GM12878 (cell line): ENCODE measurements around the gene TPCN2. TPM values are rescaled to one million over a fixed set of nuclear protein-coding genes. Genes with fewer than 3 reads are reported as not detected.

Source experiments
- ATAC-seq: fragments of 200-7000 bp; cut with Tn5 transposase; 3 replicates; pipeline ENCODE4 v1.9.1; 2020; ENCODE audit warnings: mild to moderate bottlenecking, moderate library complexity
- BruUV-seq: library from RNA; stranded (reverse); fragments of 400-500 nt; replicated peaks from 2 replicates; lab custom pipeline; 2021; lab: Mats Ljungman, UMichigan
- CTCF ChIA-PET: fragments of 300-600 bp; sonication (Branson Sonifier 250); formaldehyde crosslinking; extraction: SDS; loops from one replicate; lab custom pipeline; 2021; ENCODE audit warnings: inconsistent platforms; lab: Yijun Ruan, JAX
- POLR2A ChIA-PET: fragments of 350-600 bp; formaldehyde crosslinking; extraction: SDS; loops from one replicate; lab custom pipeline; 2021; ENCODE audit warnings: inconsistent platforms; lab: Charles Lee
- RAD21 ChIA-PET: fragments of 300-600 bp; sonication (Branson Sonifier 250); formaldehyde crosslinking; loops from one replicate; lab custom pipeline; 2023; ENCODE audit warnings: antibody characterized with exemption; ENCODE audit not compliant: unreplicated experiment; lab: Charles Lee
- SMC1A ChIA-PET: fragments of 300-600 bp; sonication (Branson Sonifier 250); formaldehyde crosslinking; loops from one replicate; lab custom pipeline; 2023; ENCODE audit not compliant: unreplicated experiment, uncharacterized antibody; lab: Charles Lee
- DNase-seq: peaks from one replicate; pipeline ENCODE4 v3.0.0-alpha.2; 2011; ENCODE audit warnings: low read depth, low spot score
- FAIRE-seq: peaks from 3 replicates; lab custom pipeline; 2011; peaks lifted over from hg19 to GRCh38; lab: Jason Lieb, UNC
- H2AFZ ChIP-seq: 2 replicates; pipeline ENCODE4 v1.6.0; 2011; ENCODE audit warnings: low read depth, low read length, control low read depth; ENCODE audit not compliant: control insufficient read depth
- H3K27ac ChIP-seq: 2 replicates; pipeline ENCODE4 v1.5.1; 2011; ENCODE audit warnings: control low read depth; ENCODE audit not compliant: control insufficient read depth, insufficient read depth
- H3K27me3 ChIP-seq, 2 experiments: replicated peaks in 1 of 2; 2 replicates each; pipeline versions ENCODE4 v1.6.0 to v1.6.1; 2011; ENCODE audit warnings: low read length in 1 of 2; ENCODE audit not compliant: control insufficient read depth in 2 of 2, insufficient read depth in 2 of 2
- H3K36me3 ChIP-seq, 2 experiments: 2 replicates each; pipeline ENCODE4 v1.5.1; 2011; ENCODE audit warnings: low read length in 1 of 2; ENCODE audit not compliant: control insufficient read depth in 2 of 2, insufficient read depth in 2 of 2
- H3K4me1 ChIP-seq: 2 replicates; pipeline ENCODE4 v1.6.1; 2011; ENCODE audit warnings: mild to moderate bottlenecking, low read length, moderate library complexity, mixed read lengths; ENCODE audit not compliant: control insufficient read depth, insufficient read depth
- H3K4me2 ChIP-seq: 2 replicates; pipeline ENCODE4 v1.6.0; 2011; ENCODE audit warnings: control low read depth; ENCODE audit not compliant: control insufficient read depth, insufficient read depth
- H3K4me3 ChIP-seq: fragments of 200-600 bp; sonication (generic); 2 replicates; pipeline ENCODE4 v1.5.1; 2016
- H3K79me2 ChIP-seq: 2 replicates; pipeline ENCODE4 v1.6.0; 2011; ENCODE audit warnings: low read length; ENCODE audit not compliant: control insufficient read depth, insufficient read depth
- H3K9ac ChIP-seq: 2 replicates; pipeline ENCODE4 v1.8.0; 2011; ENCODE audit warnings: low read length, control low read depth, mixed read lengths; ENCODE audit not compliant: control insufficient read depth, insufficient read depth
- H3K9me3 ChIP-seq: replicated peaks from 3 replicates; pipeline ENCODE4 v1.5.1; 2011; ENCODE audit warnings: mild to moderate bottlenecking, low read length; ENCODE audit not compliant: control insufficient read depth, insufficient read depth
- H4K20me1 ChIP-seq: 2 replicates; pipeline ENCODE4 v1.6.0; 2011; ENCODE audit not compliant: control insufficient read depth, insufficient read depth
- ATF7 ChIP-seq: fragments of 450-650 bp; IDR thresholded peaks from 2 replicates; pipeline ENCODE4 v1.6.1; 2016; ENCODE audit warnings: low read depth, mild to moderate bottlenecking
- E2F8 ChIP-seq: fragments of 450-650 bp; IDR thresholded peaks from 2 replicates; pipeline ENCODE4 v1.6.1; 2018; ENCODE audit warnings: mild to moderate bottlenecking, low read depth, moderate library complexity; ENCODE audit not compliant: partially characterized antibody
- RELA ChIP-seq: fragments of 450-650 bp; IDR thresholded peaks from 2 replicates; pipeline ENCODE4 v1.8.0; 2014; ENCODE audit warnings: borderline replicate concordance; ENCODE audit not compliant: partially characterized antibody
- ZBTB11 ChIP-seq: fragments of 450-650 bp; formaldehyde crosslinking; IDR thresholded peaks from 2 replicates; pipeline ENCODE4 v1.5.0; 2022; ENCODE audit warnings: mild to moderate bottlenecking, missing genetic modification characterization
- WGBS: methylation state at CpG from one replicate; pipeline ENCODE4 v1.1.6; 2016; ENCODE audit warnings: low lambda C conversion rate; ENCODE audit not compliant: insufficient replicate concordance, insufficient coverage; ENCODE audit errors: missing lambda C conversion rate; 5-methylcytosine and 5-hydroxymethylcytosine counted together
- in situ Hi-C: fragments of 300-500 bp; cut with MboI; formaldehyde crosslinking; loops from 9 replicates; pipeline ENCODE4 v1.14.3; 2018; ENCODE audit warnings: mixed read lengths
- intact Hi-C: fragments of 100-400 bp; cut with micrococcal nuclease; formaldehyde crosslinking; loops from one replicate; pipeline ENCODE4 v1.14.2; 2022; ENCODE audit not compliant: unreplicated experiment
- polyA plus RNA-seq, 11 experiments: library from polyadenylated mRNA; depleted of rRNA in 4 of 11; unstranded in 6 of 11; stranded (reverse) in 5 of 11; fragments of >200 nt; fragmentation: Nextera tagmentation in 4 of 11; fragmentation: Illumina TruSeq in 1 of 11; extraction: Ambion mirVana in 4 of 11; extraction: Trizol in 1 of 11; gene quantifications; 1 replicate in 1 of 11; 2 replicates in 10 of 11; pipeline versions ENCODE4 v1.2.1 to v1.2.3, GENCODE V29; 2011 to 2016; ENCODE audit warnings: inconsistent platforms in 2 of 11, missing spikeins in 2 of 11, low read depth in 1 of 11
- total RNA-seq, 4 experiments: library from RNA; depleted of rRNA in 3 of 4; stranded (reverse); fragments of >200 nt in 3 of 4; fragmentation: Illumina TruSeq in 1 of 4; extraction: Trizol in 1 of 4; gene quantifications; 2 replicates each; pipeline versions ENCODE4 v1.2.1 to v1.2.3, GENCODE V29; 2013 to 2021

The TPCN2 gene
- total and polyA plus RNA-seq, 10 of the 15 experiments (the other 5 are each of a cell fraction or from before 2014, with no cell fraction given) = 1.7 to 18.4 (median 8.4) TPM

GRCh38 chr11:69006816-69007215 lies 41.9 kb upstream of the TPCN2 start:
- Histone ChIP-seq H3K4me2 (no peak overlapping the region), H3K9ac (no peak overlapping the region), H3K4me3 (no peak overlapping the region), H3K36me3 (no peaks in the 10 kb centered on the region), H3K9me3 (no peaks in the 10 kb centered on the region), H2AFZ (no peak overlapping the region), H3K79me2 (no peaks in the 10 kb centered on the region), H3K27me3 (peaks cover 3 to 4% of the 10 kb centered on the region in 2 experiments; a peak in 3 of 4 replicates), H4K20me1 (no peaks in the 10 kb centered on the region), H3K4me1 (no peaks in the 10 kb centered on the region; the same call in 1 of the 2 replicates), H3K27ac (no peak overlapping the region)
- CTCF ChIA-PET = no interaction called here
- 68% methylated on average over 12 of the region's 12 CpGs for WGBS
- TF ChIP-seq ZBTB11 (CRISPR knock-in tag) = no peak
- TF ChIP-seq RELA = no peak
- TF ChIP-seq ATF7 = no peak
- TF ChIP-seq E2F8 = no peak
- DNase-seq (no peak), FAIRE-seq (no peak), ATAC-seq (no peak)
- intact Hi-C loops (no loop called here), in situ Hi-C loops (no loop called here)
- BruUV-seq = no TSS peak
- RAD21 ChIA-PET = no interaction called here
- POLR2A ChIA-PET = no interaction called here
- SMC1A ChIA-PET = no interaction called here
